ENCODE data around the gene ZBTB2. TPM values are rescaled to one million over a fixed set of nuclear protein-coding genes. Genes with fewer than 3 reads are reported as not detected.

Gene ZBTB2
- total and polyA plus RNA-seq, 2 donors (not counting 3 experiments of a cell fraction or from before 2014, with no cell fraction given): 11.8 to 13.1 TPM

DNA sequence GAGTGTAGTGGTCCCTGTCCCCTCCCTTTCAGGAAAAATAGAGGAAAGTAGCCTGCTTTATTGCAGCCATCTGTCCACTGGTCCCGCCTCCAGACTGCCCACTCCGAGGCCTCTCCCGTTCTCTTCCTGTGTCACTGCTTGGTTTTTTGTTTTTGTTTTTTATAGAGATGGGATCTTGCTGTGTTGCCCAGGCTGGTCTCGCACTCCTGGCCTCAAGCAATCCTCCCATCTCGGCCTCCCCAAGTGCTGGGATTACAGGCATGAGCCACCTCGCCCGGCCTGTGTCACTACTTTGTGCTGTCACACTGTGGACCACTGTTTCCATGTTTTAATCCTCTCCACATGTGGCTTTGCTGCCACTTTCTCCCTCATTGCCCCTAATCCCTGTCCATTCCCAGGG lies 71.2 kb downstream of the ZBTB2 start:
- no peak for TF ChIP-seq FOS (IDR thresholded peaks at IDR 0.05; ENCODE audit: borderline replicate concordance, insufficient read depth, low read length)
- TF ChIP-seq, protein P1, sequence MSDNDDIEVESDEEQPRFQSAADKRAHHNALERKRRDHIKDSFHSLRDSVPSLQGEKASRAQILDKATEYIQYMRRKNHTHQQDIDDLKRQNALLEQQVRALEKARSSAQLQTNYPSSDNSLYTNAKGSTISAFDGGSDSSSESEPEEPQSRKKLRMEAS (IDR thresholded peaks at IDR 0.05; ENCODE audit: insufficient read depth, insufficient read length): no peak
- Histone ChIP-seq H3K79me2 (ENCODE audit: control insufficient read depth, insufficient read depth, low read length) (peaks cover 27% of the 10 kb centered on the region), H3K36me3 (ENCODE audit: control insufficient read depth in 2 of 2, extremely low read depth in 1 of 2, insufficient read depth in 2 of 2, low read length in 2 of 2) (peaks cover 0 to 1% of the 10 kb centered on the region in 2 experiments), H3K9me3 (replicated peaks; ENCODE audit: control insufficient read depth, insufficient read depth, low read length) (no peaks in the 10 kb centered on the region), H3K9ac (replicated peaks; ENCODE audit: extremely low read depth, insufficient read depth, low read length) (no peak overlapping the region), H2AFZ (ENCODE audit: low read depth, low read length) (no peak overlapping the region), H3K4me2 (ENCODE audit: insufficient read depth, low read length) (no peak overlapping the region), H4K20me1 (replicated peaks; ENCODE audit: control insufficient read depth, extremely low read depth, insufficient read depth, low read length) (no peaks in the 10 kb centered on the region), H3K4me1 (ENCODE audit: control insufficient read depth, extremely low read depth, insufficient read depth, low read length) (peaks cover 16% of the 10 kb centered on the region), H3K27me3 (ENCODE audit: control insufficient read depth in 2 of 2, insufficient read depth in 2 of 2, low read length in 2 of 2) (no peaks in the 10 kb centered on the region), H3K27ac (ENCODE audit: insufficient read depth, low read depth, low read length) (no peak overlapping the region), H3K4me3 (replicated peaks in 1 of 3; ENCODE audit: insufficient read depth in 1 of 3, low read depth in 1 of 3, low read length in 3 of 3) (no peak overlapping the region), H3K9me1 (replicated peaks; ENCODE audit: control insufficient read depth, extremely low read depth, insufficient read depth, low read length) (no peaks in the 10 kb centered on the region)
- CTCF ChIA-PET: interaction anchor here (9.2 kb wide), 1 partner anchor 304 kb away, joined by 284 read pairs; no protein-coding TSS in a partner anchor
- FAIRE-seq (no peak), DNase-seq (ENCODE audit: low read depth, low spot score) (no peak)
- dilution Hi-C loops (cut with MboI; ENCODE audit: extremely low pct_ligation_motif_present, low sequenced_read_pairs) (no loop called here), intact Hi-C loops (cut with micrococcal nuclease) (loop anchor here (5.0 kb wide), 1 partner anchor 63 kb away; no protein-coding TSS in a partner anchor)
- POLR2A ChIA-PET: no interaction called here
- no TSS peak for BruUV-seq (replicated peaks)

DNA sequence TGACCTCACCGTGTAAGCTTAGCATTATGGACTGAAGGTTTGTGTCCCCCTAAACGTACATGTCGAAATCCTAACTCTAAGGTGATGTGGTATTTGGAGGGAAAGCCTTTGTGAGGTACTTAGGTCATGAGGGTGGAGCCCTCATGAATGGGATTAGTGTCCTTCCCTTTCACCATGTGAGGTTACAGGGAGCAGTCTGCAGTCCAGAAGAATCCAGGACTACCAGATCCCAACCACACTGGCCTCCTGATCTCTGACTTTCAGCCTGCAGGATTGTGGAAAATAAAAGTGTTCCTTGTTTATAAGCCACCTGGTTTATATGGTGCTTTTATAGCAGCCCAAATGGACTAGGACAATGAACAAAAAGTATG lies 73.4 kb downstream of the ZBTB2 start:
- no peaks in the 10 kb centered on the region for H3K27me3 ChIP-seq (ENCODE audit: control insufficient read depth in 2 of 2, insufficient read depth in 2 of 2, low read length in 2 of 2)
- H3K4me1 ChIP-seq (ENCODE audit: control insufficient read depth, extremely low read depth, insufficient read depth, low read length): no peaks in the 10 kb centered on the region
- H3K4me3 ChIP-seq (replicated peaks in 1 of 3; ENCODE audit: insufficient read depth in 1 of 3, low read depth in 1 of 3, low read length in 3 of 3): no peak overlapping the region
- no peak overlapping the region for H3K4me2 ChIP-seq (ENCODE audit: insufficient read depth, low read length)
- peaks cover 20% of the 10 kb centered on the region for H3K79me2 ChIP-seq (ENCODE audit: control insufficient read depth, insufficient read depth, low read length)
- no peaks in the 10 kb centered on the region for H4K20me1 ChIP-seq (replicated peaks; ENCODE audit: control insufficient read depth, extremely low read depth, insufficient read depth, low read length)
- H3K9me1 ChIP-seq (replicated peaks; ENCODE audit: control insufficient read depth, extremely low read depth, insufficient read depth, low read length): no peaks in the 10 kb centered on the region
- intact Hi-C loops (cut with micrococcal nuclease): no loop called here
- DNase-seq (ENCODE audit: low read depth, low spot score) (no peak), FAIRE-seq (no peak)
- no peak overlapping the region for H3K27ac ChIP-seq (ENCODE audit: insufficient read depth, low read depth, low read length)
- no peak overlapping the region for H3K9ac ChIP-seq (replicated peaks; ENCODE audit: extremely low read depth, insufficient read depth, low read length)
- no peaks in the 10 kb centered on the region for H3K9me3 ChIP-seq (replicated peaks; ENCODE audit: control insufficient read depth, insufficient read depth, low read length)
- no TSS peak for BruUV-seq (replicated peaks)
- dilution Hi-C loops (cut with MboI; ENCODE audit: extremely low pct_ligation_motif_present, low sequenced_read_pairs): no loop called here
- H3K36me3 ChIP-seq (ENCODE audit: control insufficient read depth in 2 of 2, extremely low read depth in 1 of 2, insufficient read depth in 2 of 2, low read length in 2 of 2): peaks cover 0 to 2% of the 10 kb centered on the region in 2 experiments
- no peak overlapping the region for H2AFZ ChIP-seq (ENCODE audit: low read depth, low read length)
- no peak for TF ChIP-seq POLR2AphosphoS5 (IDR thresholded peaks at IDR 0.05; ENCODE audit: insufficient read depth, low read depth, low read length)
- no peak for TF ChIP-seq FOS (IDR thresholded peaks at IDR 0.05; ENCODE audit: borderline replicate concordance, insufficient read depth, low read length)
- CTCF ChIA-PET: interaction anchor here (0.7 to 3.5 kb wide), 5 partner anchors 17 to 426 kb away, joined by 3 to 13 read pairs (median 7); no protein-coding TSS in a partner anchor
- POLR2A ChIA-PET: no interaction called here
